ENCODE data around the gene MROH2A.

Gene MROH2A

GRCh38 chr2:233813236-233814055 lies 35.3 kb downstream of the MROH2A start:
- no peak for DNase-seq (ENCODE audit: low spot score)
- no peak for TF ChIP-seq CTCF (IDR thresholded peaks at IDR 0.05; ENCODE audit: extremely low read depth, insufficient read depth, missing control alignments)
- in situ Hi-C loops (cut with MboI; ENCODE audit: low pct_unique_long_range_greater_than_20kb, low sequenced_read_pairs, unreplicated experiment): no loop called here

- no peak for DNase-seq (ENCODE audit: low spot score)
- no peak for TF ChIP-seq CTCF (IDR thresholded peaks at IDR 0.05; ENCODE audit: extremely low read depth, insufficient read depth, missing control alignments)
- in situ Hi-C loops (cut with MboI; ENCODE audit: low pct_unique_long_range_greater_than_20kb, low sequenced_read_pairs, unreplicated experiment): no loop called here
These were observed 36.1 kb downstream of the MROH2A start for GRCh38 chr2:233814056-233814835.

- no peak for TF ChIP-seq CTCF (IDR thresholded peaks at IDR 0.05; ENCODE audit: extremely low read depth, insufficient read depth, missing control alignments)
- in situ Hi-C loops (cut with MboI; ENCODE audit: low pct_unique_long_range_greater_than_20kb, low sequenced_read_pairs, unreplicated experiment): no loop called here
These were observed 37.7 kb downstream of the MROH2A start for GRCh38 chr2:233815861-233816260.

GRCh38 chr2:233816334-233816733 lies 38.2 kb downstream of the MROH2A start:
- in situ Hi-C loops (cut with MboI; ENCODE audit: low pct_unique_long_range_greater_than_20kb, low sequenced_read_pairs, unreplicated experiment): no loop called here
- no peak for TF ChIP-seq CTCF (IDR thresholded peaks at IDR 0.05; ENCODE audit: extremely low read depth, insufficient read depth, missing control alignments)
- no peak for DNase-seq (ENCODE audit: low spot score)

More at GRCh38 chr2:233815861-233816260, 37.7 kb downstream of the MROH2A start:
- DNase-seq (ENCODE audit: low spot score): no peak

GRCh38 chr2:233816771-233817170 lies 38.6 kb downstream of the MROH2A start:
- in situ Hi-C loops (cut with MboI; ENCODE audit: low pct_unique_long_range_greater_than_20kb, low sequenced_read_pairs, unreplicated experiment): no loop called here
- DNase-seq (ENCODE audit: low spot score): no peak

More at GRCh38 chr2:233816771-233817170, 38.6 kb downstream of the MROH2A start:
- no peak for TF ChIP-seq CTCF (IDR thresholded peaks at IDR 0.05; ENCODE audit: extremely low read depth, insufficient read depth, missing control alignments)

Data from GM13977 (cell line).